GM12878 (cell line): ENCODE results near the gene EPB42. TPM values are rescaled to one million over a fixed set of nuclear protein-coding genes. Genes with fewer than 3 reads are reported as not detected.

Source experiments
- ATF2 ChIP-seq: IDR thresholded peaks from 2 replicates; pipeline ENCODE4 v1.6.1; 2012; ENCODE audit warnings: low read length, inconsistent platforms
- BMI1 ChIP-seq: fragments of 450-650 bp; IDR thresholded peaks from 2 replicates; pipeline ENCODE4 v1.6.1; 2016; ENCODE audit warnings: mild to moderate bottlenecking, moderate library complexity, borderline replicate concordance
- CBX3 ChIP-seq: fragments of 200-600 bp; sonication (generic); IDR thresholded peaks from 2 replicates; pipeline ENCODE4 v1.6.1; 2016; ENCODE audit warnings: low read depth, borderline replicate concordance
- CHD2 ChIP-seq: IDR thresholded peaks from 2 replicates; pipeline ENCODE4 v1.6.1; 2011; ENCODE audit warnings: low read depth, low read length, improper control_type of control experiment, borderline replicate concordance
- CREM ChIP-seq: IDR thresholded peaks from 2 replicates; pipeline ENCODE4 v1.6.1; 2014; ENCODE audit warnings: antibody characterized with exemption, low read depth
- EGR1 ChIP-seq, 2 experiments: IDR thresholded peaks; 1 replicate in 1 of 2; 2 replicates in 1 of 2; pipeline ENCODE4 v1.6.1; 2011 to 2012; ENCODE audit warnings: low read depth in 2 of 2, low read length in 2 of 2, borderline replicate concordance in 1 of 2, mild to moderate bottlenecking in 1 of 2, moderate library complexity in 1 of 2
- EP300 ChIP-seq, 2 experiments: fragments of 150-350 bp in 1 of 2; IDR thresholded peaks; 2 replicates each; pipeline ENCODE4 v1.6.1; 2011 to 2012; ENCODE audit warnings: low read depth in 2 of 2, low read length in 2 of 2, borderline replicate concordance in 1 of 2, improper control_type of control experiment in 1 of 2, inconsistent platforms in 1 of 2; ENCODE audit not compliant: control insufficient read depth in 1 of 2
- FOXM1 ChIP-seq: IDR thresholded peaks from 2 replicates; pipeline ENCODE4 v1.6.1; 2012; ENCODE audit warnings: low read depth, mild to moderate bottlenecking, inconsistent platforms, low read length, moderate library complexity
- GATAD2B ChIP-seq: fragments of 450-650 bp; conservative IDR thresholded peaks from 2 replicates; pipeline ENCODE4 v1.6.1; 2017; ENCODE audit warnings: low read depth, mild to moderate bottlenecking, moderate library complexity
- IRF3 ChIP-seq: fragments of 450-650 bp; IDR thresholded peaks from 2 replicates; pipeline ENCODE4 v1.6.1; 2014; ENCODE audit warnings: mild to moderate bottlenecking
- KAT2A ChIP-seq: conservative IDR thresholded peaks from 2 replicates; pipeline ENCODE4 v1.6.1; 2011; ENCODE audit warnings: low read depth, low read length; ENCODE audit not compliant: control insufficient read depth
- KDM1A ChIP-seq: fragments of 200-600 bp; sonication (generic); IDR thresholded peaks from 2 replicates; pipeline ENCODE4 v1.6.1; 2016; ENCODE audit warnings: borderline replicate concordance
- MEF2B ChIP-seq: fragments of 450-650 bp; IDR thresholded peaks from 2 replicates; pipeline ENCODE4 v1.6.1; 2018; ENCODE audit warnings: mild to moderate bottlenecking, moderate library complexity; ENCODE audit not compliant: partially characterized antibody, poor library complexity, severe bottlenecking
- NFYA ChIP-seq: IDR thresholded peaks from 2 replicates; pipeline ENCODE4 v1.6.1; 2011; ENCODE audit warnings: low read depth, mild to moderate bottlenecking, low read length, improper control_type of control experiment, borderline replicate concordance
- NR2F1 ChIP-seq: fragments of 450-650 bp; conservative IDR thresholded peaks from 2 replicates; pipeline ENCODE4 v1.6.1; 2017; ENCODE audit warnings: mild to moderate bottlenecking
- PAX8 ChIP-seq: fragments of 450-650 bp; IDR thresholded peaks from 2 replicates; pipeline ENCODE4 v1.6.1; 2017; ENCODE audit warnings: mild to moderate bottlenecking, moderate library complexity
- POU2F2 ChIP-seq: IDR thresholded peaks from 3 replicates; pipeline ENCODE4 v1.6.1; 2011; ENCODE audit warnings: low read depth, mild to moderate bottlenecking, low read length, borderline replicate concordance
- SIX5 ChIP-seq: IDR thresholded peaks from 2 replicates; pipeline ENCODE4 v1.6.1; 2011; ENCODE audit warnings: mild to moderate bottlenecking, low read depth, low read length, moderate library complexity; ENCODE audit not compliant: severe bottlenecking
- SMARCA5 ChIP-seq: fragments of 450-650 bp; IDR thresholded peaks from 2 replicates; pipeline ENCODE4 v1.6.1; 2017; ENCODE audit warnings: mild to moderate bottlenecking
- SREBF1 ChIP-seq: IDR thresholded peaks from 2 replicates; pipeline ENCODE4 v1.6.1; 2012; ENCODE audit warnings: mild to moderate bottlenecking, low read length
- SRF ChIP-seq, 2 experiments: IDR thresholded peaks; 2 replicates each; pipeline ENCODE4 v1.6.1; 2011; ENCODE audit warnings: low read depth in 2 of 2, low read length in 2 of 2, mild to moderate bottlenecking in 1 of 2, moderate library complexity in 1 of 2
- STAT3 ChIP-seq: IDR thresholded peaks from 2 replicates; pipeline ENCODE4 v1.6.1; 2011; ENCODE audit warnings: low read depth, low read length, improper control_type of control experiment
- SUPT20H ChIP-seq: IDR thresholded peaks from 2 replicates; pipeline ENCODE4 v1.6.1; 2011; ENCODE audit warnings: low read depth, mild to moderate bottlenecking, low read length, moderate library complexity, borderline replicate concordance; ENCODE audit not compliant: control insufficient read depth
- TARDBP ChIP-seq: IDR thresholded peaks from 2 replicates; pipeline ENCODE4 v1.6.1; 2016; ENCODE audit warnings: borderline replicate concordance
- ZNF592 ChIP-seq: fragments of 450-650 bp; IDR thresholded peaks from 2 replicates; pipeline ENCODE4 v1.6.1; 2017; ENCODE audit warnings: mild to moderate bottlenecking, moderate library complexity
- ZZZ3 ChIP-seq: IDR thresholded peaks from 2 replicates; pipeline ENCODE4 v1.6.1; 2011; ENCODE audit warnings: low read depth; ENCODE audit not compliant: control insufficient read depth, insufficient read length
- polyA plus RNA-seq, 11 experiments: library from polyadenylated mRNA; depleted of rRNA in 4 of 11; unstranded in 6 of 11; stranded (reverse) in 5 of 11; fragments of >200 nt; fragmentation: Nextera tagmentation in 4 of 11; fragmentation: Illumina TruSeq in 1 of 11; extraction: Ambion mirVana in 4 of 11; extraction: Trizol in 1 of 11; gene quantifications; 1 replicate in 1 of 11; 2 replicates in 10 of 11; pipeline versions ENCODE4 v1.2.1 to v1.2.3, GENCODE V29; 2011 to 2016; ENCODE audit warnings: inconsistent platforms in 2 of 11, missing spikeins in 2 of 11, low read depth in 1 of 11
- total RNA-seq, 4 experiments: library from RNA; depleted of rRNA in 3 of 4; stranded (reverse); fragments of >200 nt in 3 of 4; fragmentation: Illumina TruSeq in 1 of 4; extraction: Trizol in 1 of 4; gene quantifications; 2 replicates each; pipeline versions ENCODE4 v1.2.1 to v1.2.3, GENCODE V29; 2013 to 2021

The EPB42 gene
- total and polyA plus RNA-seq, 10 of the 15 experiments (the other 5 are each of a cell fraction or from before 2014, with no cell fraction given), result not detected

- TF ChIP-seq KDM1A (no peak), GATAD2B (peak; percentile 91; the same call in 1 of the 2 replicates), EGR1 (IDR thresholded peaks at IDR 0.05; ENCODE audit: borderline replicate concordance in 1 of 2, low read depth in 2 of 2, low read length in 2 of 2) (0 out of 3 replicates have a peak, but pooled peaks of 1 of the 2 experiments have one; percentile 4), SUPT20H (no peak), FOXM1 (peak; percentile 91), NR2F1 (peak; percentile 88), CREM (peak; percentile 79), SREBF1 (no peak), KAT2A (no peak), MEF2B (peak; percentile 93), IRF3 (no peak), NFYA (no peak), TARDBP (no peak), CBX3 (no peak), STAT3 (no peak), CHD2 (peak; percentile 70), SIX5 (no peak), ZNF592 (peak; percentile 91), BMI1 (peak; percentile 74), SMARCA5 (0 out of 2 replicates have a peak, but pooled peaks have one; percentile 11), ZZZ3 (no peak), POU2F2 (peak; percentile 76), EP300 (IDR thresholded peaks at IDR 0.05; ENCODE audit: borderline replicate concordance in 1 of 2, control insufficient read depth in 1 of 2, low read depth in 2 of 2, low read length in 2 of 2) (peak; percentile 85 to 89; a peak in 3 of 4 replicates), SRF (IDR thresholded peaks at IDR 0.05; ENCODE audit: low read depth in 2 of 2, low read length in 2 of 2) (0 out of 4 replicates have a peak, but pooled peaks of 1 of the 2 experiments have one; percentile 52), PAX8 (no peak), ATF2 (peak; percentile 97)
Observed at GRCh38 chr15:43249699-43250203, 28.9 kb upstream of the EPB42 start (continued).
